HuH-7.5 (cell line): ENCODE measurements around the gene ELOF1.

Source experiments
- DNase-seq: peaks from one replicate; pipeline ENCODE4 v3.0.0; 2011; ENCODE audit warnings: low spot score

ELOF1 gene

DNA sequence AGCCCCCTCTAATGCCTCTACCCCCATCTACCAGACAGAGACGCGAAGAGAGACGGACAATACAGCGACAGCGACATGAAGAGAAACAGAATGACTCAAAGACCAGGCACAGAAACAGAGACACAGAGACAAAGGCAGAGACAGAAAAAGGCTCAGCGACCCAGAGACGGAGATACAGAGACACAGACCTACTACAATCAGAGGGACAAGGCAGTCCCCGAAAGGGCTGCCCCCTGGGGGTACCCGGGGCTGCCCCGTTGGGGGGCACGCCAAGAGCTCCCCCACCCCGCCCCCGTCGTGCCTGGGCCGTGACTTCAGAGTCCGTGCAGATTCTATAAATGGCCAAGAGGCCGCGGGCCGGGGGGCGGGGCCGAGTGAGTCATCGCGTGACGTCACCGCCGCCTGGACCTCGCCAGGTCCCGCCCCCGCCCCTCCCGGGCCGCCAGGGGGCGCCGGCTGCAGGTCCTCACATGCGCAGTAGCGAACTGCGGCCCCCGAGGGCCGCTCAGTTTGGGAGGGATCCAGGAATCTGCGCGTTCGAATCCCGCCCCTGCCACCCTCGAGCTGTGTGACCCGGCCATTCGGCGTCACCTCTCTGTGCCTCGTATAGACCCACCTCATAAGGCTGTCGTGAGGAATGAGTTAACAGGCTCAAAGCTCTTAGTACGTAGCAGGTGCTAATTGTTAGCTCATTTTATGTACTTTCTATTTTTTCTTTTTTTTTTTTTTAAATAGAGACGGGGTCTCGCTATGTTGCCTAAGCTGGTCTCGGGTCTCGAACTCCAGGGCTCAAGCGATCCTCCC is 23.0 kb downstream of the ELOF1 start:
- peak; percentile 96 for DNase-seq

DNA sequence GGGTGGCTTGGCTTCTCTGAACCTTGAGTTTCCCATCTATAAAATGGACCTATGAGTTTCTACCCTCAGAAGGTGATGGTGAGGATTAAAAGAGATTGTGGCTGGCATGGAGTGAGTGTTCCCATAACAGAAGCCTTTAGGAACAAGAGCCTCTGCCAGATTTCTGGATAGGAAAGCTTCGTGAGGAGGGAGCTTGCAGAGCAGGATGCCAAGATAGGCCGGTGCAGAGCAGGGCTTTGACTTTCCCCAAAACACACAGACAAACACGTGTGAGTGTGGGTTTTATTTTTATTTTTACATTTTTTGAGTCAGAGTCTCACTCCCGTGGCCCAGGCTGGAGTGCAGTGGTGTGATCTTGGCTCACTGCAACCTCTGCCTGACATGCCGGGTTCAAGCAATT is 24.1 kb downstream of the ELOF1 start:
- DNase-seq = no peak

DNA sequence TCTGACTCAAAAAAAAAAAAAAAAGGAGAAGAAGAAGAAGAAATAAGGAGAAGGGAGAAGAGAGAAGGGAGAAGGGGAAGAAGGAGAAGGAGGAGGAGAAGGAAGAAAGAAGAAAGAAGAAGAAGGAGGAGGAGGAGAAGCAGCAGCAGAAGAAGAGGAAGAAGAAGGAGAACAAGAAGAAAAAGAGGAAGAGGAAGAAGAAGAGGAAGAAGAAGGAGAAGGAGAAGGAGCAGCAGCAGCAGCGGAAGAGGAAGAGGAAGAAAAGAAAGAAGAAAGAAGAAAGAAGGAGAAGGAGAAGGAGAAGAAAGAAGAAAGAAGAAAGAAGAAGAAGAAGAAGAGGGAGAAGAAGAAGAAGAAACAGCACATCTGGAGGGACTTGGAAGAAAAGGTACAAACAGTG is 24.5 kb downstream of the ELOF1 start:
- no peak for DNase-seq

DNA sequence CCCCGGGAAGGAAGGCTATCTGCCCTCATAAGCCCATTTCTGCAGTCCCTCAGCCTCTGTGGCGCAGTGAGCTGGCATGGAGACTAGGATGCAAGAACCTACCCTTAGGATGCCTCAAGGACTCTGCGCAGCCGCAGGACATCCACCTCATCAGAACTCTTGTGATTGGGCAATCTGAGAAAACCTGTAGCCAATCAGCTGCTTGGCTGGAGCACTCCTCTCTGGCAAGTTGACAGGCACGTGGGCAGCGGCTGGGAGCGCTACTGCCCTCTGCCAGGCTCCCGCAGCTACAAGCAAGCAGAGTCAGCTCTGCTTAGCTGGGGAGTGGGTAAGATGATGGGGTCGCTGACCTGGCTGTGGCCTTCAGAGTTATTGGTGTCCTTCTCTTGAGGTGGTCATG is 28.6 kb downstream of the ELOF1 start:
- DNase-seq = no peak

DNA sequence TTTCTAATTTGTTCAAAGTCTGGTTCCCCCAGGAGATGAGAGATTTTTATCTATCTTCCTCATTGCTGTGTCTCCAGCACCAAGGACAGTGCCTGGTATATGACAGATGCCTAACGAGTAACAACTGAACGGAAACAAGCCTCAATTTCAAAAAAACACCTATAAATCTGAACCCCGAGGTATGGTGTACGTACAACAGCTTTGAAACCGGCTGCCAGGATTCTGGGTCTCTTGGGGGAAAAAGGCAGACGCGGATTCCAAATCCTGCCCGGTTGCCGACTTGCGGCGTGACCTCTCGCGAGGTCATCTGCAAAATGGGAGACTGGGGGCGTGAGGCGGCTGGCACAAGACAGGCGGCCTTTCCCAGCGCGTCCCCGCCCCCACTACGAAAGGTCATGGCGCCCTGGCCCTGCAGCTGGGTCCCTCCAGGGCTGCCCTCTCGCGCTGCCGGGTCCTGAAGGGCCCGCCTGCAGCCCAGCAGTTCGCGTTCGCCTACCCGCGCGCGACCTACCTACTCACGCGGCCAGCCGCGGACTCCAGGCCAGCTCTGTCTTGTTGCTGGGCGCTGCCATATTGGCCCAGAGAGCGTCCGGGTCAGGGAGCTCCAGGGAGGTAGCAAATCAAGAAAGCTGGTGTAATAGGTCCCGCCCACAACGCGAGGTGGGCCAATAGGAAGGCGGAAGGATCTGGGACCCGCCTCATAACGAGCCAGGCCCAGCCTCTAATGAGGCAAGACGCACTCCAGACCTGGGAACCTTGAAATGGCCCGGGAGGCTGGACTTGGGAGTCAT is 30.3 kb downstream of the ELOF1 start, which contains the start of gene ECSIT:
TSS of gene ECSIT (minus strand) at position 584 of the 791 bp plus-strand sequence. CDS start 9,964 bp downstream, outside the sequence.
- DNase-seq = peak; percentile 98

DNA sequence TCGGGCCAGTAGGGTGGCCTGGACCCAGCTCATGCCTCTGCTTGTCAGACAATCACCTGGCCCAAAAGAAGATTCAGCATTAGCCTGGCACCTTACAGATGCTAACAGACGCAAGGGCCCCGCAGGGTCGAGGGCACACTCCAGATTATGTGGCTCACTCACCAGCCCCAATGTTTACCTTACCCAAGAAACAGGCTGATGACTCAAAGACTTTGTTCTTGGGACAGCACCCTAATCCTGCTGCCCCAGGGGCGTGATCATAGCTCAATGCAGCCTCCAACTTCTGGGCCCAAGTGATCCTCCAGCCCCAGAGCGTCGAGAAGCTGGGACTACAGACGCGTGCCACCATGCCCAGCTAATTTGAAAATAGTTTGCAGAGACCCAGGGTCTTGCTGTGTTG is 39.9 kb downstream of the ELOF1 start:
- DNase-seq = no peak

DNA sequence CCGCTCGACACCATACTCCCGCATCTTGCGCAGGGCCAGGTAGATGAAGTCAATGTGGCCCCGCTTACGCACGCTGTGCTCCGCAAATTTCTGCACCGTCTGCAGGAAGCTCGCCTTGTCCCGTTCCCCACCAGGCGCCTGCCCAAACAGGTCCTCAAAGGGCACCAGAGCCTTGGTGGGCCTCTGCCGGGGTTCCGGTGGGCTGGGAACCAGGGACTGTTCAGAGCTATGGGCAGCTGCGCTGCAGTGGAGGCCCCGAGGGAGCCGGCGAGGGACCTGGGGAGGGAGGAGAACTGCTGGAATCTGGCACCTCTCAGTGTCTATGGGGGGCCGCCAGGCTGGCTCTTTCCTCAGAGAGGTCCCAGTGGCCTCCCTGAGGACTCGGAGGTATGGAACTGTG is 45.1 kb downstream of the ELOF1 start:
- no peak for DNase-seq

DNA sequence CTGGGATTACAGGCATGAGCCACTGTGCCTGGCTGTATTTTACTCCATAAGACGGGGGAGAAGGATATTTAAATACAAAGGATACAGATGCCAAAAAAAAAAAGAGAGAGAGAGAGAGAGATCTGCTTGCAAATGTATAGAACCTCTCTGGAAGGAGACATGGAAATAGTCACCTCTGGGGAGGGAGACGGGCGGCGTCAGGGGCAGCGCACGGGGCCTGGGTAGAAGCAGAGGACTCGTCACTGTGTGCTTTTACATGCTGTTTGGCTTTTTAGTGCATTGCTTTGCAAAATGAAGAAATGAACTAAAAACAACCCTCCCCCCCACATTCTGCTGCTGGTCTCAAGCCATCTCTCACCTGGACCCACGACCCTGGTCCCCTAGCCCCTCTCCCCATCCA is 48.6 kb downstream of the ELOF1 start:
- no peak for DNase-seq

DNA sequence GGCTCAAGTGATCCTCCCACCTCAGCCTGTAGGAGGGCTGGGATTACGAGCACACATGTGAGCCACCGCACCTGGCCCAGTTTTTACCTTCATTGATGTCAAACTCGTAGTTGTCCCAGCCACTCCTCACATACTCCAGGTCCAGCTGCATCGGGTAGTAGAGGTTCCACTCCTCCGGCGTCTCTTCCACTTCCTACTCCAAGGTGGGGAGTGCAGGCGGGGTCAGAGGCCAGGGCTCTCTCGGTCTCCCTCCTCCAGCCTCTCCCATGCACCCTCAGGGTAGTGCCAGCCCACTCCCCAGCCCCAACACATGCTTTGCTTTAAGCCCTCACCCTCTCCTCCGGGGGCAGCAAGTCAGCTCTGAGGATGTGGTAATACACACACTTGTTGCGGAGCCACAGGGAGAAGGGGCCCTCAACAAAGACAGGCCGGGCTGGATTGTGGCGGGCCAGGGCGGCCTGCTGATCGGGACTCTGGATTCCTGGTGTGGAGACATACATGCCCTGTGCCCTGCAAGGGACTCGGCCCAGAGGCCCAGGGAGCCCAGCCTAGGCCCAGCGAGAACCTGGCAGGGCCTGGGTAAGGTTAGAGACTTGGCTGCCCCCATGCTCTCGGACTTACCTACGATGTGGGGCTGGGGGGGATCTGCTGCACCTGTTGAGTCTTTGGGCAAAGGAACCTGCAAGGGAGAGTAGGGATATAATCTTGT is 51.5 kb downstream of the ELOF1 start:
- no peak for DNase-seq

DNA sequence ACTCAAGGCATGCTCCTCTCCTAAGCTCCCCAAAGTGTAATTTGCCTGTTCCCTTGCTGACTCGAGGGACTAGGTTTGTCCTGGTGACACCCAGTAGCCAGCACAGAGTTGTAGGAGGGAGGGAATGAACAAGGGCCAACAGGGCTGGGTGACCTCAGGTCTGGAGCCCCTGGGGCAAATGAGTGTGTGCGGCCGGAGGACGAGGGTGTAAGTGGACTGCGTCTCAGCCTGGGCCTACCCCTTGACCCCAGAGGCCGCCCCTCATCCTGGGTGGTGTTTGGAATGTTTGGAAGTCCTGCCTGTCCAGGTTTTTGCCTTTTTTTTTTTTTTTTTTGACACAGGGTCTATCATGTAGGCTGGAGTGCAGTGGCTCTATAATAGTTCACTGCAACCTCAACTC is 52.1 kb downstream of the ELOF1 start:
- no peak for DNase-seq

DNA sequence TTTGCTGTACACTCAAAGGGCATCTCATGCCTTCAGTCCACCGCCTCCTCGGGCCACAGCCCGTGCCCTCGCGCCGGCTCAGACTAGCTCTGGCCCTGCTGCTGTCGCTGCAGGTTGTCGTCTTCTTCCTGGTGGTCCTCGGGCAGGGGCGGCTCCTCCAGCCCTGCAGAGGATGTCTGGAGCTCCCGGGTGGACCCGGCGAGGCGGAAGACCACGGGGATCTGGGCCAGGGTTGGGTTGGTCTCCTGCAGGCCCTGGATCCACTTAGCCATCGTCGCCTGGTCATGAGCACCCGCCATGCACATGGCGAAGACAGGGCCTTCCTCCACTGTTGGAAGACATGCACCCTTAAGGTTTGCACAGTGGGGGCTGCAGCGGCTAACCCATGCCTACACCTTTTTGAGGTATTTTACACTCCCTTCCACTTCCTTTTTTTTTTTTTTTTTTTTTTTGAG is 52.9 kb downstream of the ELOF1 start:
- DNase-seq = peak; percentile 63

DNA sequence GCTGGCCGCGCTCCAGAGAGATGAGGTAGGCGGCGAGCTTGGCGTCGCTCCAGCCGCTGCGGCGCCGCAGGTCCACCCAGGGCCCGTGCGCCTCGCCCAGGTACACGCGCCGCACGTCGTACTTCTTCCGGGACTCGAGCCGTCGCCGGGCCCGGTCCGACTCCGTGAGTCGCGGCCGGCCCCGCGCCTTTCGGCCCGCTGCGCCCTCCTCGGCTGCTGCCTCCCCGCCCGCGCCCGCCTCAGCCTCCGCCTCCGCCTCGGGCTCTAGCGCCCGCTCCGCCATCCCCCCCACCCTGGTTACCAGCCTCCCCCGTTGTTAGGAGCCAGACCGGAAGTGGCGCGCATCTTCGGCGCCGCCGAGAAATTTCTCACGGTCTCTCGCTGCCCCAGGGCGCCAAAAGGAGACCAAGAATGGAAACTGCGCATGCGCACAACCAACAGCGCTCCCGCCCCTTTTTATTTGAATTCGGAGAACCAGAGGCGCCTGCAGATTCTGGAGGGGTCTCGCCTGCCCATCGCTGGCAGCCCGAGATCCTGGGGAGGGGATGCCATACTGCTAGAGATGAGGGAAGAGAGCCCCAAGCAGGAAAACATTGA is 53.4 kb downstream of the ELOF1 start, which contains the start of gene ZNF653:
TSS of gene ZNF653 (minus strand) at position 336 of the 597 bp plus-strand sequence. CDS start at position 283, 53 bp downstream.
- peak; percentile 98 for DNase-seq

DNA sequence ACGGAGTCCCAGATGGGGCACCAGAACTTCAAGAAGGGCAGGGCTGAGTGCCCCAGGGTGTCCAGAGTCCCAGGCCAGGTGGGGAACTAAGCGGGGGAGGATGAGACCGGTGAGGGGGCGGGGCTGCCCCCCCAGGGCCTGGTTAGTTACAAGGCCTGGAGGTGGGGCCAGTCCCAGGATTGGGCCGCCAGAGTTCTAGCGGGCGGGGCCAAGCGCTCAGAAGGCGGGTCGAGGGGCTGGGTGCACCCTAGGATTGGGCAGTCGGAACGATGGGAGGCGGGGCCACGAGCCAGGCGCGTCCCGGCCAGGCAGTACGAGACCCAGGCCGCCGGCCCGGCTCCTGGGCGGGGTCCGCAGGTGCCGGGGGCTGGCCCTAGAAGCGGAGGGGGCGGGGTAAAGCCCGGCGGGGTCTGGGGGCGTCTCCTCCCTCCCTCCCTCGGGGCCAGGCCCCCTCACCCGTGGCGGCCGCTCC is 54.0 kb downstream of the ELOF1 start:
- DNase-seq = peak; percentile 96

DNA sequence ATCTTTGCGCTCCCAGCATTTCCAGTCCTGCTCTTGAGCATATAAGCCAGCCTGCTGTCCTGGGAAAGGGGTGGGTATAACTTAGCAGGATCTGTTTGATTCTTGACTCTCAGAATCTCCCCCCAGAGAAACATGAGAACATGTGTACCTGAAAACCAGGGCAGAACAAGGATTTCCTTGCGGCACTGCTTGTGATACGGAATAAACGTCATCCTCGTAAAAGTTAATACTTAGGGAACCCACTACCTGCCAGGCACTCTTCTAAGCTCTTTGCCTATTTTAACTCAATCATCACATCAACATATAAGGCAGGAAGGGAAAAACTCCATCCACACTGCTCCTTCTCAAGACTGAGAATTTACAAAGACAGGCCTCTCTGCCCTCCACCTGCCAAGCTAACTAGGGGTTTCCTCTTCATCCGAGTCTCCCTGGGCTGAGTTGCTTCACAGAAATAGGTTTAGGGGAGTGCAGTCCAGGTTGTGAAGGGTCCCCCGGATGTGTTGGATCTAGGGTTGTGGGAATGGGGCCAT is 54.5 kb downstream of the ELOF1 start:
- DNase-seq = no peak
